GM19455 (cell line): ENCODE results near the gene SH2D6.
A peak's percentile ranks its signal among the peaks of the same experiment; 100 is the strongest.

Experiments used
- ATAC-seq: cut with Tn5 transposase; IDR thresholded peaks from one replicate; pipeline ENCODE4 v1.9.1; 2021; ENCODE audit not compliant: unreplicated experiment

The SH2D6 gene

GRCh38 chr2:85421260-85422071, 3.0 kb downstream of the SH2D6 start:
- ATAC-seq: no peak

GRCh38 chr2:85422072-85422457, 3.6 kb downstream of the SH2D6 start:
- no peak for ATAC-seq

DNA sequence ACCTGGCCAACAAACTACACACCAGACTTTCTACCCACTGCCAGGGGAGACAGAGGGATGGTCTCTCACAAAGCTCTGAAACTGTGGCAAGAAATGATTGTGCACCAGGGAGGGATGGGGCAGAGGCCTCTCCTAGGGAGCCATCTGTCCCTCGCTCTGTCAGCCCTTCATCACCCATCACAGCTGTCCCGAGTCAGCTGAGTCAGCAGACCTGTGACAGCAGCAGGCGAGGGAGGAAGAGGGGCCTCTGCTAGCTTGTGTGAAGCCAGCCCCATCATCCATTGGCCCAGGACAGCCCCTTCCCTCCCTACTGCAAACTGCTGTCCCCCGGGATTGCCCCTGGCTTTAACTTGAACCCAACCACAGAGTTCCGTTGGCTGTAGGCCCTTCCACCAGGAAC, 5.0 kb downstream of the SH2D6 start:
- ATAC-seq: no peak

GRCh38 chr2:85425588-85425987, 7.1 kb downstream of the SH2D6 start:
- ATAC-seq: no peak

DNA sequence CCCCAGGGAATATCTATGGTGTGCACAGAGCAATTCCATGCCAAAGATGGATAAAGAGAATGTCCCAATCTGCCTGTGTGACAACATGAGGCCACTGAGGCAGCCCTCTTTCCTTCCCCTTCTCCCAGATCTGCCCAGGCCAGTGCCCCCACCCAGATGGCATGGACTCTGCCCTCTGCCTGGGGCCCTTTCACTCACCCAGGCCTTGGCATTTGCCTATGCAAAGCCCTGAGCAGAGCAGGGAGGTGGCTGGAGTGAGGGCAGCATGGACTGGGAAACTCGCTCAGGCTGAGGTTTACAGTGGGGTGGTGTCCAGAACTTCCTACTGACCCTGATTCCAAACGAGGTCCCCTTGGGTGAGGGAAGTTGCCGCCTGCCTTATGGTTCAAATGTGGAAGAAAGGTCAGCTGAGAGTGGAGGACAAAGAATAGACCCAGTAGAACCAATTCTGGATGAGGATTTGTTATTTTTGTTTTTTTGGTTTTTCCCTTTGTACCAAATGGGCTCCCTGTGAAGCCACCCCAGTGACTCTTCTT, 8.9 kb downstream of the SH2D6 start:
- no peak for ATAC-seq

GRCh38 chr2:85428343-85428881, 9.9 kb downstream of the SH2D6 start:
- no peak for ATAC-seq

DNA sequence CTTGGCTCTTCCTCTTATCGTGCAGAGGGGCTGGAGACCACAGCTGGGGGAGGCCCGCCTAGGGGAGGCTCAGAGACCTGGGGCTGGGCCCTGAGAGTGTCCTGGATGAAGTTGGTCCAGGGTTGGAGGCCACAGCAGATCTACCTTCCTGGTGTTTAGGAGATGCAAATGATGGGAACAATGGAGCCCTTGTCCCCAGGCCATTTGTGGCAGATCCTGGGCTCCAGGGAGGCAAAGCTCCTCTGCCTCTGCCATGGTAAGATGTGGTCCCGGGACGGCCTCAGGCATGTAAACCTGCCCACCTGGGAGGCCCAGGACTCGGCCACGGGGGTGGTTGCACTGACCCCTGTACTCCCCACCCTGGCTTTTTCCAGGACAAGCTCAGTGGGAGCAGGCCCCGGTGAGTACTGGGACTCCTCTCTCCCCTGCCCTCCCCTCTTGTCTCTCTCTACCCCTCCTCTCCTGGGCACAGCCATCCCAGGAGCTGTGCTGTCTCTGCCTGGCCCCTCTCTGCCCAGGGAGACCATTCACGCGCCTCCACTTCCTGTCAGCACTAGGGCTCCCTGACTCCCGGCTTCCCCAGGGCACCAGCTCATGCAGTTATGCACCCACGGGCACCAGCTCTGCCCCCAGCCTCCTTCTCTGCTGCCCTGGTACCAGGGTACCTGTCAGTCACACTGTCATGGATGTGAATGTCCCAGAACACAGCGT, 10.9 kb downstream of the SH2D6 start:
- no peak for ATAC-seq

DNA sequence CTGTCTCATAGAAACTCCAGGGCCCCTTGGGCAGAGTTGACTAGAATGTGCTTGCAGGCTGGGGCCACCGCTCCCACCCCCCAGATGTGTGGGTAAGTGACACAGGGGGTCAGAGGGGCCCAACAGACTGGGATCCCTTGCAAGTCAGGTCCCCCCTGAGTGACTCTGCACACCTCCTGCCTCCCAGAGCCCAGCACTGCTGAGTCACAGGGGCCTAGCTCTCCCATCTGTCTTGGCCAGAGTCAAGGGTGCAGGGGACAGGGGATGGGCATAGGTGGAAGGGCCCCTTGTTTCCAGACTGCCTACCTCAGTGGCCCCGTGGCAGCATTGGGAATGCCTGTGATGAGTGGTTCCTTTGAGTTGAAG, 11.4 kb downstream of the SH2D6 start:
- no peak for ATAC-seq

DNA sequence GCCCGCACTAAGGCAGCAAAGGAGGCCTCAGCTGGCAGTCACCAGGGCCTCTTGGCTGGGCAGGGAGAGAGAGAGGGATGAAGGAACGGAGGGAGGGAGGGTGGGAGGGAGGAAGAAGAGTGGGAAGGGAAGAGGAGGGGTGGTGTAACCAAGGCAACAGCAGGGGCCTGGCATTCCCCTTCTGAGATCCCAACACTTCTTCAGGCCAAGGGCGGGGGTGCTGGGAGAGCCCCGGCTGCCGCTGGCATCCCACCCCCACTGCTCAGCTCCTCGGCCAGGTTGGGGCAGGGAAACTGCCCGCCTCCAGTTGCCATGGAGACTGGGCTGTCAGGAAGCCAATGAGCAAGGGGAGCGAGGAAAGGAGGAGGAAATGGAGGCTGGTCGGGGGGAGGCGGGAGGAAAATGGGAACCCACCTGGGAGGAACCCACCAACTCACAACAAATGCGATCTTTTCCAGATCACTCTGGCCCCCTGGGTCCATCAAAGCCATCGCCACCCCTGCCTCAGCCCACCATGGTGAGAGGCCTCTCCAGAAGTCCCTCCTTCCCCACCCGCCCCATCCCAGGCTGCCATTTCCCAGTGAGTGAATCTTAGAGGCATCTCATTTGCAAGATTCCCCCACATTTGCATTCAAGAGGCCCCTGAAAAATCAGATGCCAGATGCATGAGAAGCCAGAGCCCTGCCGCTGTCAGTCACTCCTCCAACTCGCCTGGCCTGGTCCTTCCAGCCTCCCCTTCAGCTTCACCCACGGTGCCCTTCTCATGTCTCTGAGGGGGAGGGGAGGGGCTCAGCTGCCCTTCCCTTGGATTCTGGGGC, 12.4 kb downstream of the SH2D6 start:
- no peak for ATAC-seq

DNA sequence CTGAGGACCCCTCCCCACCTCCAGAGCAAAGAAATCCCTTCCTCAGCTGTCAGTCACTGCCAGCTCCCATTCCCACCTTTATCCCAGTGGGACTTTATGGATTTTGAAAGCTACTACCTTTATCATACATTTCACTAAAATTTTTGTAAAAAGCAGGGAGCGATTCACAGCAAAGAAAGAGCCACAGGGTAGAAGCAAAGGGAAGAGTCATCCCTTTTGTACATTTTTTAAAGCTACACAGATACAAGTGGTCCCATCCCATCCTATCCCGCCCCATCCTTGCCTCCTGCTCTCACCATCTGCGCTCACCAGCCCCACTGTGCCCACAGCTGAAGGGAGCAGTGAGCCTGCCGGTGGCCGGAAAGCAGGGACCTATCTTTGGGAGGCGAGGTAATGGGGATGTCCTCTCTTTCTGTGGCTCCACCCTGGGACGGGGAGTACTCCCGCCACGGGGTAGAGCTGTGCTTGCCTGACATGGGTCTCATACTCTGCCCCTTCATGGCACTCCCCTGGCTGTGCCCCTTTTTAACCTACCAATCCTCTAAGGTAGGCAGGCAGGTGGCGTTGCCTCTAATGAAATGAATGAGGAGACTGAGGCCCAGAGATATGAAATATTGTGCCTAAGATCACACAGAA, 13.2 kb downstream of the SH2D6 start:
- no peak for ATAC-seq

GRCh38 chr2:85433511-85434089, 15.1 kb downstream of the SH2D6 start:
- ATAC-seq: no peak

- no peak for ATAC-seq
Measured at GRCh38 chr2:85434696-85435095, 16.2 kb downstream of the SH2D6 start.

- ATAC-seq: no peak
Measured at GRCh38 chr2:85435220-85435958, 16.9 kb downstream of the SH2D6 start.

GRCh38 chr2:85435981-85436835, 17.7 kb downstream of the SH2D6 start:
- ATAC-seq: no peak

GRCh38 chr2:85436836-85437487, 18.4 kb downstream of the SH2D6 start:
- ATAC-seq: no peak

- ATAC-seq: peak; percentile 85
Measured at GRCh38 chr2:85437488-85438200, 19.1 kb downstream of the SH2D6 start.

DNA sequence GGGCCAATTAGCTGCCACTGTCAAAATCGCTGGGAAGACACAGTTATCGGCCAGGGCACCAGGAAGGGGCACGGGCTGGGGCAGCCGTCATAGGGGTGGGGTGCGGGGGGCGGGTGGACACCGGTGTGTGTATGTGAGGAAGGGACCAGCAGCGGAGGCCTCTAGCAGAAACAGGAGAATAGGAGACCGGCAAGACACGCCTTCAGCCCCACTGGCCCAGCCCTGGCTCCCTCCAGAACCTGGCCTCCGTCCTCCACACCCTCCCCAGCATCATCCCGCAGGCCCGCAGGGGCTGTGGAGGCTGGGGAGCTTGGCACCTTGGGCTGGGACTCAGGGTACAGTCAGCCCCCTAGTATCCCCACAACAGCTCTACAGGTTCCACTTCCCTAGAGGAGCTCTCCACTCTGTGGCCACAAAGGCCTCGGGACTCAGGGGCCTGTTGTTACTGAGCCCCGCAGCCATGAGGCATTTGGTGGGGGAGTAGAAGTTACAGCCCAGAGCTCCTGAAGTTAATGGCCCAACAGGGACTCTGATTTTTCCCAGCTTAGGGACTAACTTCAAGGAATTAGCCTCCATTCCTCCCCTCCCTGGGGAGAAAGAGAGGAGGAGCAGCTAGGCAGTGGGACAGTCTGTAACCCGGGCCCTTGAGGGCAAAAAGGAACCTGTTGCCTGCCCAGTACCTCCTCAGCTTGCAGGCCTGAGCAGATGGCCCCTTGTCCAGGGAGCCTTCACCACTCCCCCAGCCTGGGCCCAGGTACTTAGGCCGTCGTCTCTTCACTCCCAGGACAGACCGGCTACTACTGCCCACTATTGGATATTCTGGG, 19.9 kb downstream of the SH2D6 start:
- peak; percentile 3 for ATAC-seq
